GM20000 (cell line): ENCODE data around the gene KIF1C.

Experiments used
- DNase-seq: peaks from one replicate; pipeline ENCODE4 v3.0.0; 2012; ENCODE audit warnings: low spot score
- TF ChIP-seq, protein P1 (sequence below): IDR thresholded peaks from 2 replicates; pipeline ENCODE4 v1.5.1; 2012; ENCODE audit warnings: mild to moderate bottlenecking, control low read depth; ENCODE audit errors: extremely low read depth, missing control alignments

KIF1C gene

GRCh38 chr17:4998027-4998731, 429 bp downstream of the KIF1C start:
- peak; percentile 32 for DNase-seq
- TF ChIP-seq, protein P1, sequence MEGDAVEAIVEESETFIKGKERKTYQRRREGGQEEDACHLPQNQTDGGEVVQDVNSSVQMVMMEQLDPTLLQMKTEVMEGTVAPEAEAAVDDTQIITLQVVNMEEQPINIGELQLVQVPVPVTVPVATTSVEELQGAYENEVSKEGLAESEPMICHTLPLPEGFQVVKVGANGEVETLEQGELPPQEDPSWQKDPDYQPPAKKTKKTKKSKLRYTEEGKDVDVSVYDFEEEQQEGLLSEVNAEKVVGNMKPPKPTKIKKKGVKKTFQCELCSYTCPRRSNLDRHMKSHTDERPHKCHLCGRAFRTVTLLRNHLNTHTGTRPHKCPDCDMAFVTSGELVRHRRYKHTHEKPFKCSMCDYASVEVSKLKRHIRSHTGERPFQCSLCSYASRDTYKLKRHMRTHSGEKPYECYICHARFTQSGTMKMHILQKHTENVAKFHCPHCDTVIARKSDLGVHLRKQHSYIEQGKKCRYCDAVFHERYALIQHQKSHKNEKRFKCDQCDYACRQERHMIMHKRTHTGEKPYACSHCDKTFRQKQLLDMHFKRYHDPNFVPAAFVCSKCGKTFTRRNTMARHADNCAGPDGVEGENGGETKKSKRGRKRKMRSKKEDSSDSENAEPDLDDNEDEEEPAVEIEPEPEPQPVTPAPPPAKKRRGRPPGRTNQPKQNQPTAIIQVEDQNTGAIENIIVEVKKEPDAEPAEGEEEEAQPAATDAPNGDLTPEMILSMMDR, result no peak

DNA sequence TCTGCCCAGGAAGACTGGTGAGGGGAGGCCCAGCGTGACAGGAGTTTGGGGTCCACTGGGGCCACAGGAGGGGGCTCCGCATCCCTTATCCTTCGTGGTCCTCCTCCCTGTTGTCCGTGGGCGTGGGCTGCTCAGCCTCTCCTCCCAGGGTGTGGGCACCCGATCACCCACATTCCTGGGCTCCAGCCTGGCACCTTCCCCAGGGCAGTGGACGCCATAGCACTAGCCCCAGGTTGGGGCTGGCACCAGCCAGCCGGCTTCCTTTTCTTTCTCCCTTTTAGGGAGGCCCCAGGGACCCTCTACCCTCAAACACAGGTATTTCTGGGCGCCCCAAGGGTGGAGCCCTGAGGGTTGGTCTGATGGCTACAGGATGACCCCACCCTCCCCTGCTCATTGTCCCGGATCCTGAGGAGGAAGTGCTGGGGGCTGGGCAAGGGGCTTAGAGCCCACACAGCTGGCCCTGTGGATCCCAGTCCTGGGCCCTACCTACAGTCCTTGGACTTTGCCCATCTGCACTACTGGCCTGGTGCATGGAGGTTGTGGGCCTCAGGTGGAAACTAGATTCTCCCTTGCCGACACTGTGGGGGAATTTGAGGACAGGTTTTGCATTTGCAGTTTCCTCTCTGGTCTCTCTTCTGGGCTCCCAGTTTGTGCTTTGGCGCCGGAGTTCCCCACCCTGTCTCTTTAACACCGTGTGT, 1.1 kb downstream of the KIF1C start:
- DNase-seq, result peak; percentile 70

DNA sequence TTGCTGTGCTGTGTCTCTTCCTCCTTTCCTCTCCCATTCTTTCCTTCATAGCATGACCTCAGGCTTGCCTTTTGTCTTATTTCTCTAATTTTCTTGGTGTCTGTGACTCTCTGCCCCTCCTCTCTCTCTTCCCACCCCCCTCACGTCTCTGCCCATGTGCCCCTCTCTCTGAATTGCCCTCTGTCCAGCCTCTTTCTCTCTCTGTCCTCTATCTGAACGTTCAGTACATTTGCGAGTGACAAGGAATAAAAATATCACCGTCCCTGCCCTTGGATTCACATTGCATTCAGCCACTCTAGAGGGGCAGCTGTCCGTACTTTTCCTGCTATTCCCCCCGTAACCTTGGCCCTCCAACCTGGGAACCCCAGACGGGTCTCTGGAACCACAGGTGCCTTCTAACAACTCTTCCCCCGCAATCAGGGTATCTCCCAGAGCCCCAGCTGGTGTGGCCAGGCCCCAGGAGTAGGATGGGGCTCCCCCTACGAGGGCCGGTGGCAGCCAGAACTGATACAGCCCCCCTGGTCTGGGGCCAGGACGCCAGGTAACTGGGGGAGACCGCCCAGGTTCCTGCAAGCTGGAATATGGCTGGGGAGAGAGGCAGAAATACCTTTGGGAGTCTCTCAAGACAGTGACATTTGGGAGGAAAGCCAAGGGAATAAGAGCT, 1.8 kb downstream of the KIF1C start:
- DNase-seq, result no peak
- TF ChIP-seq, protein P1, result no peak

More for the DNA sequence above, 1.1 kb downstream of the KIF1C start:
- TF ChIP-seq, protein P1, result no peak

DNA sequence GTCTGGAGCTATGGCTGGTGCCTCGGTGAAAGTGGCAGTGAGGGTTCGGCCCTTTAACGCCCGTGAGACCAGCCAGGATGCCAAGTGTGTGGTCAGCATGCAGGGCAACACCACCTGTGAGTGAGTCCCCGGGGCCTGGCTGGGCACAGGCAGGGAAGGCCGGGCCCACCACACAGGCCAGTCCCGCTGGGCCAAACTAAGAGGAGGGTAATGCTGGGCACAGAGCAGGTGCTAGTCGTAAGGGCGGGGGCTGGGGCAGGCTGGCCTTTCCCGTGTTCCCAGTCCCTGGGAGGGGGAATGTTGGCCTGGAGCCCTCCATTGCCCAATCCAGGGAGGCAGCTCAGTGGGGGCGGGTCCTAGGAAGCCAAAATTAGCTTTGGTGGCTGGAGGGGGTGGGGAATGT, 2.5 kb downstream of the KIF1C start:
- DNase-seq, result no peak
- TF ChIP-seq, protein P1, result no peak

- TF ChIP-seq, protein P1, result no peak
Observed at GRCh38 chr17:5002121-5002788, 4.5 kb downstream of the KIF1C start.

GRCh38 chr17:5003214-5003867, 5.6 kb downstream of the KIF1C start:
- no peak for DNase-seq
- TF ChIP-seq, protein P1, result no peak

More at GRCh38 chr17:5002121-5002788, 4.5 kb downstream of the KIF1C start:
- no peak for DNase-seq
